ENCODE measurements around the gene C9orf43.

- TF ChIP-seq TAF1 (conservative IDR thresholded peaks at IDR 0.05): no peak
- TF ChIP-seq, protein P1, sequence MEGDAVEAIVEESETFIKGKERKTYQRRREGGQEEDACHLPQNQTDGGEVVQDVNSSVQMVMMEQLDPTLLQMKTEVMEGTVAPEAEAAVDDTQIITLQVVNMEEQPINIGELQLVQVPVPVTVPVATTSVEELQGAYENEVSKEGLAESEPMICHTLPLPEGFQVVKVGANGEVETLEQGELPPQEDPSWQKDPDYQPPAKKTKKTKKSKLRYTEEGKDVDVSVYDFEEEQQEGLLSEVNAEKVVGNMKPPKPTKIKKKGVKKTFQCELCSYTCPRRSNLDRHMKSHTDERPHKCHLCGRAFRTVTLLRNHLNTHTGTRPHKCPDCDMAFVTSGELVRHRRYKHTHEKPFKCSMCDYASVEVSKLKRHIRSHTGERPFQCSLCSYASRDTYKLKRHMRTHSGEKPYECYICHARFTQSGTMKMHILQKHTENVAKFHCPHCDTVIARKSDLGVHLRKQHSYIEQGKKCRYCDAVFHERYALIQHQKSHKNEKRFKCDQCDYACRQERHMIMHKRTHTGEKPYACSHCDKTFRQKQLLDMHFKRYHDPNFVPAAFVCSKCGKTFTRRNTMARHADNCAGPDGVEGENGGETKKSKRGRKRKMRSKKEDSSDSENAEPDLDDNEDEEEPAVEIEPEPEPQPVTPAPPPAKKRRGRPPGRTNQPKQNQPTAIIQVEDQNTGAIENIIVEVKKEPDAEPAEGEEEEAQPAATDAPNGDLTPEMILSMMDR (IDR thresholded peaks at IDR 0.05; ENCODE audit: low read depth, low read length, missing input control): no peak
- no peak for TF ChIP-seq GABPA (IDR thresholded peaks at IDR 0.05 in 1 of 2, conservative IDR thresholded peaks at IDR 0.05 in 1 of 2)
- TF ChIP-seq REST (IDR thresholded peaks at IDR 0.05): no peak
- TF ChIP-seq YY1 (IDR thresholded peaks at IDR 0.05): no peak
- TF ChIP-seq EGR1 (IDR thresholded peaks at IDR 0.05; ENCODE audit: low read depth in 2 of 2): no peak
- TF ChIP-seq RAD21 (IDR thresholded peaks at IDR 0.05): no peak
- no peak for TF ChIP-seq JUND (IDR thresholded peaks at IDR 0.05)
- no peak for TF ChIP-seq SP1 (IDR thresholded peaks at IDR 0.05)
- TF ChIP-seq FOXA1 (IDR thresholded peaks at IDR 0.05): no peak
- TF ChIP-seq, protein P2, sequence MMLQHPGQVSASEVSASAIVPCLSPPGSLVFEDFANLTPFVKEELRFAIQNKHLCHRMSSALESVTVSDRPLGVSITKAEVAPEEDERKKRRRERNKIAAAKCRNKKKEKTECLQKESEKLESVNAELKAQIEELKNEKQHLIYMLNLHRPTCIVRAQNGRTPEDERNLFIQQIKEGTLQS (IDR thresholded peaks at IDR 0.05): no peak
- TF ChIP-seq, protein P3, sequence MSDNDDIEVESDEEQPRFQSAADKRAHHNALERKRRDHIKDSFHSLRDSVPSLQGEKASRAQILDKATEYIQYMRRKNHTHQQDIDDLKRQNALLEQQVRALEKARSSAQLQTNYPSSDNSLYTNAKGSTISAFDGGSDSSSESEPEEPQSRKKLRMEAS (IDR thresholded peaks at IDR 0.05): no peak
- TF ChIP-seq, protein P4, sequence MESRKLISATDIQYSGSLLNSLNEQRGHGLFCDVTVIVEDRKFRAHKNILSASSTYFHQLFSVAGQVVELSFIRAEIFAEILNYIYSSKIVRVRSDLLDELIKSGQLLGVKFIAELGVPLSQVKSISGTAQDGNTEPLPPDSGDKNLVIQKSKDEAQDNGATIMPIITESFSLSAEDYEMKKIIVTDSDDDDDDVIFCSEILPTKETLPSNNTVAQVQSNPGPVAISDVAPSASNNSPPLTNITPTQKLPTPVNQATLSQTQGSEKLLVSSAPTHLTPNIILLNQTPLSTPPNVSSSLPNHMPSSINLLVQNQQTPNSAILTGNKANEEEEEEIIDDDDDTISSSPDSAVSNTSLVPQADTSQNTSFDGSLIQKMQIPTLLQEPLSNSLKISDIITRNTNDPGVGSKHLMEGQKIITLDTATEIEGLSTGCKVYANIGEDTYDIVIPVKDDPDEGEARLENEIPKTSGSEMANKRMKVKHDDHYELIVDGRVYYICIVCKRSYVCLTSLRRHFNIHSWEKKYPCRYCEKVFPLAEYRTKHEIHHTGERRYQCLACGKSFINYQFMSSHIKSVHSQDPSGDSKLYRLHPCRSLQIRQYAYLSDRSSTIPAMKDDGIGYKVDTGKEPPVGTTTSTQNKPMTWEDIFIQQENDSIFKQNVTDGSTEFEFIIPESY (IDR thresholded peaks at IDR 0.05): no peak
- no peak for TF ChIP-seq RXRA (IDR thresholded peaks at IDR 0.05)
Observed at GRCh38 chr9:113380869-113381378, 29.6 kb upstream of the C9orf43 start.
